CD4-positive, alpha-beta T cell (primary cell): Measurements from ENCODE around the gene PCDHGC4. TPM values are rescaled to one million over a fixed set of nuclear protein-coding genes. Genes with fewer than 3 reads are reported as not detected.

Source experiments
- ATAC-seq: fragments of 200-7000 bp; cut with Tn5 transposase; one replicate; pipeline ENCODE4 v1.10.0; 2022; ENCODE audit warnings: mild to moderate bottlenecking; ENCODE audit not compliant: poor library complexity
- CTCF ChIA-PET: fragments of 350-600 bp; sonication (Branson Sonifier 250); formaldehyde crosslinking; loops from one replicate; lab custom pipeline; 2021; ENCODE audit warnings: antibody characterized with exemption, inconsistent platforms; lab: Charles Lee
- POLR2A ChIA-PET: fragments of 350-600 bp; sonication (Branson Sonifier 250); formaldehyde crosslinking; loops from one replicate; lab custom pipeline; 2021; ENCODE audit warnings: antibody characterized with exemption, inconsistent platforms; lab: Charles Lee
- DNase-seq, 14 experiments: peaks; one replicate each; pipeline ENCODE4 v3.0.0-alpha.2; 2013 to 2020; ENCODE audit warnings: mixed read lengths in 2 of 14
- H3K27ac ChIP-seq, 2 donors: one replicate each; pipeline versions ENCODE4 v1.5.1 to v1.7.0; 2013; ENCODE audit warnings: low read length in 2 of 2, low read depth in 1 of 2, mild to moderate bottlenecking in 1 of 2
- H3K27me3 ChIP-seq, 2 experiments: 1 replicate in 1 of 2; 2 replicates in 1 of 2; pipeline versions ENCODE4 v1.6.1 to v1.7.0; 2013; ENCODE audit warnings: low read length in 2 of 2, control low read depth in 1 of 2, mild to moderate bottlenecking in 1 of 2, moderate library complexity in 1 of 2; ENCODE audit not compliant: insufficient read depth in 2 of 2, control insufficient read depth in 1 of 2
- H3K36me3 ChIP-seq: one replicate; pipeline ENCODE4 v1.6.1; 2013; ENCODE audit warnings: low read length, control low read depth; ENCODE audit not compliant: insufficient read depth
- H3K4me1 ChIP-seq: one replicate; pipeline ENCODE4 v1.6.1; 2013; ENCODE audit warnings: low read length, control low read depth; ENCODE audit not compliant: insufficient read depth
- H3K4me3 ChIP-seq: one replicate; pipeline ENCODE4 v1.5.1; 2013; ENCODE audit warnings: mild to moderate bottlenecking, low read length, moderate library complexity
- H3K9me3 ChIP-seq, 2 experiments: 1 replicate in 1 of 2; 2 replicates in 1 of 2; pipeline versions ENCODE4 v1.6.1 to v1.7.0; 2013; ENCODE audit warnings: low read length in 2 of 2, mild to moderate bottlenecking in 2 of 2, control low read depth in 1 of 2, moderate library complexity in 1 of 2; ENCODE audit not compliant: control insufficient read depth in 1 of 2, insufficient read depth in 1 of 2
- H3K27ac Mint-ChIP-seq: one replicate; pipeline ENCODE4 v1.8.0; 2020; ENCODE audit warnings: mixed read lengths
- H3K27me3 Mint-ChIP-seq: one replicate; pipeline ENCODE4 v1.8.0; 2021; ENCODE audit warnings: mixed read lengths
- H3K36me3 Mint-ChIP-seq: one replicate; pipeline ENCODE4 v1.8.0; 2021; ENCODE audit warnings: low read depth, mixed read lengths
- H3K4me1 Mint-ChIP-seq: one replicate; pipeline ENCODE4 v1.8.0; 2021; ENCODE audit warnings: low read depth, mixed read lengths
- H3K4me3 Mint-ChIP-seq: one replicate; pipeline ENCODE4 v1.8.0; 2020; ENCODE audit warnings: mild to moderate bottlenecking, mixed read lengths
- H3K9me3 Mint-ChIP-seq: one replicate; pipeline ENCODE4 v1.8.0; 2020; ENCODE audit warnings: mixed read lengths
- CTCF ChIP-seq: fragments of 200-600 bp; IDR thresholded peaks from one replicate; pipeline ENCODE4 v1.8.0; 2022; ENCODE audit warnings: antibody characterized with exemption, mild to moderate bottlenecking
- intact Hi-C, 2 experiments: fragments of 100-400 bp; cut with DNase I in 1 of 2; cut with micrococcal nuclease in 1 of 2; formaldehyde crosslinking; loops; one replicate each; pipeline versions ENCODE4 v1.15.1 to v1.9.0; 2023 to 2025; cut with DNase I, micrococcal nuclease
- total RNA-seq, 174 experiments: library from RNA in 2 of 174; stranded (reverse) in 2 of 174; gene quantifications; one replicate each; pipeline ENCODE4 v1.2.3 and lab custom pipeline; 2021 to 2026

Gene PCDHGC4
- total RNA-seq, 2 experiments from 2014 or later, result not detected

- H3K36me3 ChIP-seq, result no peaks in the 10 kb centered on the region
- TF ChIP-seq CTCF, result no peak
- H3K27me3 Mint-ChIP-seq, result peaks cover 87% of the 10 kb centered on the region
- no peak overlapping the region for H3K27ac Mint-ChIP-seq
- H3K4me1 Mint-ChIP-seq, result peaks cover 11% of the 10 kb centered on the region
- H3K27me3 ChIP-seq, result peaks cover 63 to 79% of the 10 kb centered on the region in 2 experiments
- intact Hi-C loops, result no loop called here
- no peaks in the 10 kb centered on the region for H3K9me3 Mint-ChIP-seq
- CTCF ChIA-PET, result interaction anchor here (1.3 kb wide), 1 partner anchor 19 kb away, joined by 3 read pairs; no protein-coding TSS in a partner anchor
- H3K9me3 ChIP-seq, result peaks cover 0 to 12% of the 10 kb centered on the region in 2 experiments
- POLR2A ChIA-PET, result no interaction called here
- no peaks in the 10 kb centered on the region for H3K36me3 Mint-ChIP-seq
- peaks cover 27% of the 10 kb centered on the region for H3K4me1 ChIP-seq
- ATAC-seq, result no peak
- no peak for DNase-seq
- H3K4me3 Mint-ChIP-seq, result no peak overlapping the region
- H3K4me3 ChIP-seq, result no peak overlapping the region
- H3K27ac ChIP-seq, result no peak overlapping the region
Observed at GRCh38 chr5:141493500-141494422, 8.9 kb downstream of the PCDHGC4 start.

- H3K36me3 ChIP-seq, result no peaks in the 10 kb centered on the region
- ATAC-seq (no peak), DNase-seq (no peak)
- no peak for TF ChIP-seq CTCF
- peaks cover 27% of the 10 kb centered on the region for H3K4me1 ChIP-seq
- Mint-ChIP-seq H3K36me3 (no peaks in the 10 kb centered on the region), H3K9me3 (no peaks in the 10 kb centered on the region), H3K27ac (no peak overlapping the region), H3K4me3 (no peak overlapping the region), H3K27me3 (peaks cover 82% of the 10 kb centered on the region), H3K4me1 (peaks cover 11% of the 10 kb centered on the region)
- no peak overlapping the region for H3K4me3 ChIP-seq
- ChIA-PET POLR2A (no interaction called here), CTCF (no interaction called here)
- peaks cover 55 to 67% of the 10 kb centered on the region in 2 experiments for H3K27me3 ChIP-seq
- no peak overlapping the region for H3K27ac ChIP-seq
- peaks cover 0 to 8% of the 10 kb centered on the region in 2 experiments for H3K9me3 ChIP-seq
- intact Hi-C loops, result no loop called here
Observed at GRCh38 chr5:141494761-141495452, 10.1 kb downstream of the PCDHGC4 start.

GRCh38 chr5:141495453-141495811, 10.6 kb downstream of the PCDHGC4 start:
- intact Hi-C loops, result no loop called here
- Histone ChIP-seq H3K4me3 (no peak overlapping the region), H3K27me3 (peaks cover 50 to 62% of the 10 kb centered on the region in 2 experiments), H3K27ac (no peak overlapping the region), H3K4me1 (peaks cover 27% of the 10 kb centered on the region), H3K9me3 (peaks cover 0 to 8% of the 10 kb centered on the region in 2 experiments), H3K36me3 (no peaks in the 10 kb centered on the region)
- peaks cover 11% of the 10 kb centered on the region for H3K4me1 Mint-ChIP-seq
- H3K9me3 Mint-ChIP-seq, result no peaks in the 10 kb centered on the region
- H3K27me3 Mint-ChIP-seq, result peaks cover 77% of the 10 kb centered on the region
- ChIA-PET CTCF (no interaction called here), POLR2A (no interaction called here)
- H3K4me3 Mint-ChIP-seq, result no peak overlapping the region
- no peak for ATAC-seq
- TF ChIP-seq CTCF, result no peak
- no peak overlapping the region for H3K27ac Mint-ChIP-seq
- H3K36me3 Mint-ChIP-seq, result no peaks in the 10 kb centered on the region
- DNase-seq, result no peak
